Hepatocyte (in vitro differentiated cells): ENCODE data around the gene SPOUT1. TPM values are rescaled to one million over a fixed set of nuclear protein-coding genes. Genes with fewer than 3 reads are reported as not detected.

ENCODE experiments used
- DNase-seq: peaks from one replicate; pipeline ENCODE4 v3.0.0-alpha.2; 2016; ENCODE audit warnings: low spot score
- H2AFZ ChIP-seq: fragments of 200-600 bp; sonication (generic); 2 replicates; pipeline ENCODE4 v1.6.0; 2016; ENCODE audit warnings: antibody characterized with exemption, mild to moderate bottlenecking
- H3K27ac ChIP-seq: fragments of 200-600 bp; sonication (generic); 2 replicates; pipeline ENCODE4 v1.5.1; 2016; ENCODE audit warnings: mild to moderate bottlenecking
- H3K27me3 ChIP-seq: fragments of 200-600 bp; sonication (generic); 2 replicates; pipeline ENCODE4 v1.6.1; 2016
- H3K36me3 ChIP-seq: fragments of 200-600 bp; sonication (generic); replicated peaks from 2 replicates; pipeline ENCODE4 v1.5.1; 2016; ENCODE audit warnings: low read depth; ENCODE audit not compliant: insufficient read depth
- H3K4me1 ChIP-seq: fragments of 200-600 bp; sonication (generic); 2 replicates; pipeline ENCODE4 v1.5.1; 2016; ENCODE audit warnings: mild to moderate bottlenecking, moderate library complexity; ENCODE audit not compliant: insufficient read depth
- H3K4me2 ChIP-seq: fragments of 200-600 bp; sonication (generic); 2 replicates; pipeline ENCODE4 v1.6.0; 2016
- H3K4me3 ChIP-seq: fragments of 200-600 bp; sonication (generic); 2 replicates; pipeline ENCODE4 v1.5.1; 2016; ENCODE audit warnings: mild to moderate bottlenecking
- H3K79me2 ChIP-seq: fragments of 200-600 bp; sonication (generic); 2 replicates; pipeline ENCODE4 v1.6.0; 2017; ENCODE audit warnings: mild to moderate bottlenecking
- H3K9me2 ChIP-seq: fragments of 200-600 bp; sonication (generic); replicated peaks from 2 replicates; pipeline ENCODE4 v1.6.0; 2017; ENCODE audit warnings: mild to moderate bottlenecking; ENCODE audit not compliant: insufficient read depth
- H3K9me3 ChIP-seq: fragments of 200-600 bp; sonication (generic); 2 replicates; pipeline ENCODE4 v1.5.1; 2016; ENCODE audit warnings: low read depth, mild to moderate bottlenecking
- H4K20me1 ChIP-seq: fragments of 200-600 bp; sonication (generic); 2 replicates; pipeline ENCODE4 v1.6.0; 2016; ENCODE audit warnings: mild to moderate bottlenecking; ENCODE audit not compliant: insufficient read depth, poor library complexity, severe bottlenecking
- CTCF ChIP-seq: fragments of 200-600 bp; sonication (generic); IDR thresholded peaks from 2 replicates; pipeline ENCODE4 v1.5.1; 2016; ENCODE audit warnings: antibody characterized with exemption, mild to moderate bottlenecking; ENCODE audit not compliant: poor library complexity
- EZH2 ChIP-seq: fragments of 200-600 bp; sonication (generic); IDR thresholded peaks from 2 replicates; pipeline ENCODE4 v1.6.1; 2016; ENCODE audit warnings: antibody characterized with exemption, mild to moderate bottlenecking, borderline replicate concordance
- EZH2phosphoT487 ChIP-seq: fragments of 200-600 bp; sonication (generic); IDR thresholded peaks from one replicate; pipeline ENCODE4 v1.6.1; 2018; ENCODE audit warnings: antibody characterized with exemption, mild to moderate bottlenecking, low read depth, moderate library complexity; ENCODE audit not compliant: unreplicated experiment, severe bottlenecking
- WGBS: methylation state at CpG from one replicate; pipeline ENCODE4 v1.1.6; 2016; ENCODE audit warnings: low lambda C conversion rate; ENCODE audit errors: missing lambda C conversion rate; 5-methylcytosine and 5-hydroxymethylcytosine counted together
- polyA plus RNA-seq: library from polyadenylated mRNA; unstranded; fragments of >200 nt; fragmentation: Nextera tagmentation; extraction: Ambion mirVana; gene quantifications from 2 replicates; pipeline ENCODE4 v1.2.1, GENCODE V29; 2016
- total RNA-seq: library from RNA; depleted of rRNA; stranded (reverse); fragments of >200 nt; gene quantifications from 2 replicates; pipeline ENCODE4 v1.2.3, GENCODE V29; 2014

Gene SPOUT1
- total and polyA plus RNA-seq, 2 experiments from 2014 or later: 27.3 to 38.5 TPM

- Histone ChIP-seq H4K20me1 (no peaks in the 10 kb centered on the region), H3K9me3 (no peaks in the 10 kb centered on the region), H3K27ac (no peak overlapping the region), H3K79me2 (no peaks in the 10 kb centered on the region), H3K4me1 (no peaks in the 10 kb centered on the region), H3K4me3 (no peak overlapping the region), H3K4me2 (no peak overlapping the region), H3K27me3 (no peaks in the 10 kb centered on the region), H2AFZ (no peak overlapping the region), H3K36me3 (no peaks in the 10 kb centered on the region), H3K9me2 (no peaks in the 10 kb centered on the region)
- WGBS: 70% methylated on average over 2 of the region's 2 CpGs
- no peak for DNase-seq
- TF ChIP-seq EZH2: no peak
- TF ChIP-seq CTCF: no peak
- no peak for TF ChIP-seq EZH2phosphoT487
Observed at GRCh38 chr9:128809831-128810230, 19.8 kb downstream of the SPOUT1 start.

GRCh38 chr9:128809036-128809599, 20.5 kb downstream of the SPOUT1 start:
- Histone ChIP-seq H3K27ac (no peak overlapping the region), H3K36me3 (no peaks in the 10 kb centered on the region), H3K79me2 (no peaks in the 10 kb centered on the region), H3K9me3 (no peaks in the 10 kb centered on the region), H3K27me3 (no peaks in the 10 kb centered on the region), H3K9me2 (no peaks in the 10 kb centered on the region), H3K4me2 (no peak overlapping the region), H3K4me3 (no peak overlapping the region), H4K20me1 (no peaks in the 10 kb centered on the region), H2AFZ (no peak overlapping the region), H3K4me1 (no peaks in the 10 kb centered on the region)
- no peak for DNase-seq
- WGBS: 97% methylated on average over 11 of the region's 12 CpGs
- TF ChIP-seq EZH2: no peak
- TF ChIP-seq EZH2phosphoT487: no peak
- TF ChIP-seq CTCF: no peak

GRCh38 chr9:128808543-128808942, 21.1 kb downstream of the SPOUT1 start:
- H2AFZ ChIP-seq: no peak overlapping the region
- H3K4me1 ChIP-seq: no peaks in the 10 kb centered on the region
- H3K9me3 ChIP-seq: no peaks in the 10 kb centered on the region
- no peaks in the 10 kb centered on the region for H3K27me3 ChIP-seq
- H3K27ac ChIP-seq: no peak overlapping the region
- H3K79me2 ChIP-seq: no peaks in the 10 kb centered on the region
- H3K36me3 ChIP-seq: no peaks in the 10 kb centered on the region
- WGBS: 80% methylated on average over 3 of the region's 3 CpGs
- TF ChIP-seq CTCF (no peak), EZH2phosphoT487 (no peak), EZH2 (no peak)
- no peak overlapping the region for H3K4me3 ChIP-seq
- DNase-seq: no peak
- no peaks in the 10 kb centered on the region for H3K9me2 ChIP-seq
- no peaks in the 10 kb centered on the region for H4K20me1 ChIP-seq
- no peak overlapping the region for H3K4me2 ChIP-seq

- Histone ChIP-seq H3K27me3 (no peaks in the 10 kb centered on the region), H2AFZ (no peak overlapping the region), H3K36me3 (no peaks in the 10 kb centered on the region), H3K4me3 (no peak overlapping the region), H3K27ac (no peak overlapping the region), H4K20me1 (no peaks in the 10 kb centered on the region), H3K9me3 (no peaks in the 10 kb centered on the region), H3K9me2 (no peaks in the 10 kb centered on the region), H3K4me2 (no peak overlapping the region), H3K4me1 (no peaks in the 10 kb centered on the region), H3K79me2 (no peaks in the 10 kb centered on the region)
- TF ChIP-seq EZH2phosphoT487: no peak
- TF ChIP-seq CTCF: no peak
- TF ChIP-seq EZH2: no peak
- DNase-seq: no peak
- 87% methylated on average over 14 of the region's 14 CpGs for WGBS
Observed at GRCh38 chr9:128807827-128808226, 21.8 kb downstream of the SPOUT1 start.
